ENCODE results near the gene C2CD5.

DNA sequence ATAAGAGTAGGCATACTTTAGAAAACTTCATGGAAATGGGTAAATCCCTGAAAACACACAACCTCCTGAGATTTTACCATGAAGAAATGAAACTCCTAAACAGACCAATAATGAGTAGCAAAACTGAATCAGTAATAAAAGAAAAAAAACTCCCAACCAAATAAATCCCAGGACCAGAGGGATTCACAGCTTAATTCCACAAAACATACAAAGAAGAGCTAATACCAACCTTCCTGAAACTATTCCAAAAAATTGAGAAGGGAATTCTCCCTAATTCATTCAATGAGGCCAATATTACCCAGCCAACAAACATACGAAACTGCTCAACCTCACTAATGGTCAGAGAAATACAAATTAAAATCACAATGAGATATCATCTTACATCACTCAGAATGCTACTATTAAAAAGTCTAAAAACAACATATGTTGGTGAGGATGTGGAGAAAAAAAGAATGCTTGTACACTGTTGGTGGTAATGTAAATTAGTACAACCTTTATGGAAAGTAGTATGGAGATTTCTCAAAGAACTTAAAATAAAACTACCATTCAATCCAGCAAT, 112.6 kb downstream of the C2CD5 start:
- no peak for TF ChIP-seq CTCF (IDR thresholded peaks at IDR 0.05; ENCODE audit: low read depth, low read length)
- no peak for TF ChIP-seq EZH2phosphoT487 (IDR thresholded peaks at IDR 0.05; ENCODE audit: low read depth)

Measured in OCI-LY3 (cell line).